Thymus (tissue), 11 donors: Measurements from ENCODE around the gene CETN1. TPM values are rescaled to one million over a fixed set of nuclear protein-coding genes. Genes with fewer than 3 reads are reported as not detected.

Source experiments
- DNase-seq, 9 donors: peaks; one replicate each; pipeline ENCODE4 v3.0.0-alpha.2; 2013; ENCODE audit warnings: low spot score in 9 of 9, low read depth in 6 of 9, missing footprints in 1 of 9
- H3K27ac ChIP-seq, 2 donors: one replicate each; pipeline ENCODE4 v1.5.1; 2013; ENCODE audit warnings: control low read depth in 1 of 2, low read depth in 1 of 2, low read length in 1 of 2, mild to moderate bottlenecking in 1 of 2, moderate library complexity in 1 of 2
- H3K27me3 ChIP-seq, 2 donors: one replicate each; pipeline ENCODE4 v1.5.1; 2013; ENCODE audit warnings: low read length in 1 of 2; ENCODE audit not compliant: control insufficient read depth in 2 of 2, insufficient read depth in 1 of 2
- H3K36me3 ChIP-seq, 2 donors: one replicate each; pipeline ENCODE4 v1.5.1; 2013; ENCODE audit warnings: low read length in 1 of 2, mild to moderate bottlenecking in 1 of 2, moderate library complexity in 1 of 2; ENCODE audit not compliant: control insufficient read depth in 2 of 2, insufficient read depth in 2 of 2
- H3K4me1 ChIP-seq, 2 donors: one replicate each; pipeline ENCODE4 v1.5.1; 2013; ENCODE audit warnings: low read length in 2 of 2; ENCODE audit not compliant: control insufficient read depth in 2 of 2, insufficient read depth in 2 of 2
- H3K4me3 ChIP-seq, 2 donors: one replicate each; pipeline ENCODE4 v1.5.1; 2013; ENCODE audit warnings: low read length in 2 of 2, control low read depth in 1 of 2, mild to moderate bottlenecking in 1 of 2
- H3K9me3 ChIP-seq, 2 donors: one replicate each; pipeline ENCODE4 v1.5.1; 2013; ENCODE audit warnings: low read length in 1 of 2, mild to moderate bottlenecking in 1 of 2; ENCODE audit not compliant: control insufficient read depth in 2 of 2, insufficient read depth in 1 of 2
- WGBS: extraction: QIAGEN DNeasy Blood & Tissue Kit; methylation state at CpG from one replicate; pipeline ENCODE4 v1.1.7; 2013; 5-methylcytosine and 5-hydroxymethylcytosine counted together
- polyA plus RNA-seq: library from polyadenylated mRNA; stranded (reverse); fragments of 200-250 nt; gene quantifications from one replicate; pipeline ENCODE4 v1.2.3, GENCODE V29; 2013
- total RNA-seq: library from RNA; stranded (reverse); fragments of 120-200 nt; gene quantifications from one replicate; pipeline ENCODE4 v1.2.4, GENCODE V29; 2013
- donor health status: healthy.

The CETN1 gene
- total and polyA plus RNA-seq, 2 donors = not detected

DNA sequence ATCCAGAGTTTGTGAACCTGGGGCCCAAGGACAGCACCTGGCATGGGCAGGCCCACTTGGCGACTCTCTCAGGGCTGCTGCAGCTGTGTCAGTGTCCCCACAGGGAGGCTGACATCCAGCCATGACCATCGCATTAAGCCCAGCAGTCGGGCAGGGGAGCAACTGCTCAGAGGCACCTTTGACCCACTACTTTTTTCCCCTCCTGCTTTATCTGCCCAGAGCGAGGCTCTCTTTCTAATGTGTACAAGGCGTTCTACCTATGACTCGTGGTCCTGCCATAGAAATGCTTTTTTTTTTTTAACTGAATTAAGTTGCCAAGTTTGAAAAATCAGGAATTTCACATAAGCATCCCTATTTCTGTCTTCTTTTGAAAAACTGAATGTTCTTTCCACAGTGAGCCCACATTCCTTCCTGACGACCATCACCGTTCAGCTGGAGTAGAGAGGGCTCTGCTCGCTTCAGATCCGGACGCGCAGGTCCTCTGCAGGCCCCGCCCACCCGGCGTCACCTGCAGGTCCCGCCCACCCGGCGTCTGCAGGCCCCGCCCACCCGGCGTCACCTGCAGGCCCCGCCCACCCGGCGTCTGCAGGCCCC lies 16.2 kb downstream of the CETN1 start:
- Histone ChIP-seq H3K4me1 (peaks cover 0 to 5% of the 10 kb centered on the region in 2 donors), H3K4me3 (no peak overlapping the region), H3K36me3 (no peaks in the 10 kb centered on the region), H3K9me3 (peaks cover 0 to 5% of the 10 kb centered on the region in 2 donors), H3K27ac (no peak overlapping the region), H3K27me3 (peaks cover 3 to 14% of the 10 kb centered on the region in 2 donors)
- WGBS = 29% methylated on average over 21 of the region's 24 CpGs
- peak in 7 of 9 donors; percentile 9 to 24 (median 15) for DNase-seq

DNA sequence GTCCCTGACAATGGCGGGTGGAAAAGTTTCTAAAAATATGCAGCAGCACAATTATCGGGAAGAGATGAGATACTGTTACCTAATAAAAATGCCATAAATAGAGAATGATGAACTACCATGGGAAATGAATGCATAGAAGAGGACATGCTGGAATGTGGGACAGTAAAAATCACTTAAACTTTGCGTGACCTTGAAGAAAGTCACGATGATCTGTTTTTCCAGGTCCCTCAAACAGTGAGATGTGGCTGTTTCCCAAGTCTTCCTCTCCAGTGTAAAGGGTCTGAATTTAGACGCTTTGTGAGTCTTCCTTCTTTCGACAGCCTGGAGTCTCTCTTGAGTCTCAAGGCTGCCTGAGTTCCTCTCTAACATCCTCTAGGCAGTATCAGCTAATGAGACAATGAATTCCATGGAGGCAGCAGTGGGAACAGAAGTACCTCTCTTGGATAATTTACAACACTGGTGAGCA lies 18.0 kb downstream of the CETN1 start:
- 78% methylated on average over 6 of the region's 6 CpGs for WGBS
- no peaks in the 10 kb centered on the region for H3K36me3 ChIP-seq
- H3K4me1 ChIP-seq = peaks cover 0 to 5% of the 10 kb centered on the region in 2 donors
- DNase-seq = no peak
- H3K27me3 ChIP-seq = peaks cover 3 to 14% of the 10 kb centered on the region in 2 donors
- no peak overlapping the region for H3K4me3 ChIP-seq
- H3K27ac ChIP-seq = no peak overlapping the region
- H3K9me3 ChIP-seq = peaks cover 0 to 5% of the 10 kb centered on the region in 2 donors

- H3K9me3 ChIP-seq = peaks cover 0 to 5% of the 10 kb centered on the region in 2 donors
- H3K27ac ChIP-seq = no peak overlapping the region
- H3K4me3 ChIP-seq = no peak overlapping the region
- H3K27me3 ChIP-seq = peaks cover 3 to 14% of the 10 kb centered on the region in 2 donors
- 92% methylated on average over 3 of the region's 3 CpGs for WGBS
- no peak for DNase-seq
- no peaks in the 10 kb centered on the region for H3K36me3 ChIP-seq
- peaks cover 0 to 5% of the 10 kb centered on the region in 2 donors for H3K4me1 ChIP-seq
Measured at GRCh38 chr18:600107-600506, 19.9 kb downstream of the CETN1 start.

DNA sequence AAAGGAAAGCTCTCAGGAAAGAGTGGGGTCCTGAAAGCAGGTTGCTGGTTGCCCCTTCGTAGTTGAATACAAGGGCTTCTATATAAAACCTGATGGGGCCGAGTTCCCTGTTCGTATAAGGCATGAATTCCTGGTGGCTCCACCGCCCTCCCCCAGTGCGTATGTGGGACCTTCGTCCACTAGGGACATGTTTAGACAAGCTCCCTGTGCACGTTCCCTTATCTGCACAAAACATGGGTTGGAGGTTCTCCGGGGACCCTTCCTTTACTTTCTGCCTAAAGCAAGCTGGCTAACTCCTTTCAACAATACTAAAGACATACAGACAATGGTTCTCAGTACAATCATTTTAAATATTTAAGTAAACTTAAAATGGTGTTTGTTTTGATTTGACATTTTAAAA lies 24.6 kb downstream of the CETN1 start:
- DNase-seq = no peak
- 91% methylated on average over 8 of the region's 8 CpGs for WGBS
- H3K4me3 ChIP-seq = no peak overlapping the region
- no peak overlapping the region for H3K27ac ChIP-seq
- no peaks in the 10 kb centered on the region for H3K9me3 ChIP-seq
- H3K36me3 ChIP-seq = no peaks in the 10 kb centered on the region
- H3K27me3 ChIP-seq = no peaks in the 10 kb centered on the region
- no peaks in the 10 kb centered on the region for H3K4me1 ChIP-seq

DNA sequence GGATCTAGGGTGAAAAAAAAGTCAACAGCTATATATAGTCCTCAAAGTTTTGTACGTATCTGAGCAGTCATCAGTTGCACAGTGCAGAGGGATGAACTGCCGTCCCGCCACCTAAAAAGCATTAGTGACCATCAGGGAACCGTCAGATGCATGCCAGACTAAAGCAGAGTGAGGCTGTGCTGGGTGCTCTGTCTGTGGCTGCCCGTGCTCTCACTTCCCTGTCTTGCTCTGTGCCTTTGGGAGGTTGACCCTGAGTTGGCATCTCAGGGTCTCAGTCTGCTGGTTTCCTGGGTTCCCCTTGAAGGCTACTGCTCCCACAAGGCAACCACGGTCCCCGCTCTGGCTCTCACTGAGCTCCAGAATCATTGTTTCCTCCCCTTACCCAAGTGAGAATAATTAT lies 27.8 kb downstream of the CETN1 start:
- no peak for DNase-seq
- H3K27me3 ChIP-seq = no peaks in the 10 kb centered on the region
- H3K9me3 ChIP-seq = no peaks in the 10 kb centered on the region
- H3K36me3 ChIP-seq = no peaks in the 10 kb centered on the region
- H3K4me1 ChIP-seq = no peaks in the 10 kb centered on the region
- no peak overlapping the region for H3K27ac ChIP-seq
- 94% methylated on average over 7 of the region's 7 CpGs for WGBS
- H3K4me3 ChIP-seq = no peak overlapping the region

DNA sequence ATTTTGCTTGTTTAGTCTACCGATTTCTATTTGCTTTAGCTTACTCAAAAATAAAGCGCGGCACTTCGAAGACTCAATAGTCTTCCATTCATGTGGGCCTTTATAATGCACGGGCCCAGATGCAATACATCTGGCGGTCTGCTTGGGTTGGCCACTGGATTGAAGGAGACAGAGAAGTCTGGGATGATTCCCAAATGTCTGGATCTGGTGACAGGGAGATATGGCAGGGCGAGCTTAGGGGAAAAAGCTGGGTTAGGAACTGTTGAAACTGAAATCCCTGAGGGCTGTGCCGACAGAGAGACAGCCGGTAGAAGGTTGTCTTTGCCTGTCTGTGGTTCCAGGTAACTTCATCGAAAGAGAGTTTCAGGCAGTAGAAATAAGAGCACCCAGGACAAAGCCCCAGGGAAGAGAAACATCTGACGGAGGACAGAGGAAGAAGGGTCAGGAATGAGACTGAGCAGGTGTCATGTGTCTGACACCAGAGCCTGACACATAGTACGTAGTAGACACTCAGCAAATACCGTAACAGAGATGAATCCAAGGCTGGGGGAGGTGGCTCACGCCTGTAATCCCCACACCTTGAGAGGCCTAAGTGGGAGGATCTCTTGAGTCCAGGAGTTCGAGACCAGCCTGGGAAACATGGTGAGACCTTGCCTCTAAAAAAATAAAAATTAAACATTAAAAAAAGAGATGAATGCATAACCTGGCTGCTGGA lies 30.2 kb downstream of the CETN1 start:
- no peak overlapping the region for H3K4me3 ChIP-seq
- H3K27me3 ChIP-seq = no peaks in the 10 kb centered on the region
- H3K36me3 ChIP-seq = no peaks in the 10 kb centered on the region
- no peaks in the 10 kb centered on the region for H3K9me3 ChIP-seq
- no peak for DNase-seq
- H3K4me1 ChIP-seq = no peaks in the 10 kb centered on the region
- WGBS = 89% methylated on average over 15 of the region's 15 CpGs
- no peak overlapping the region for H3K27ac ChIP-seq

DNA sequence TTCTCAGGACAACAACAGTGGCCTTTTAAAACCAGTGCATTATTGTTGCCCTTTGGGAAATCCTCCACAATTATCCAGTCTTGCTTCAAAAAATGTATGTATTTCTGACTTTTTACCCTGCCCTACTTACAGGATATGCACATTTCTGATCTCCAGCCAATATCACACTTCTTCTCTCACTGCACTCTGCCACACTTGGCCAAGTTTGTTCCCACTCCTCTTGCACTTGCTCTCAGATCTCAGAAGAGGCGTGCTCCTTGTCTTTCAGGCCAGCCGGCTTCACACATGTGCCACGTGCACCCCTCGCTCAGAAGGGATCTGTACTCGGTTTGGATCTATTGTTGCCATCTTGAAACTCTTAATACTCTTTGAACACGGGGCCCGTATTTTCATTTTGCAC lies 32.0 kb downstream of the CETN1 start:
- H3K36me3 ChIP-seq = no peaks in the 10 kb centered on the region
- WGBS = 94% methylated on average over 7 of the region's 7 CpGs
- no peaks in the 10 kb centered on the region for H3K9me3 ChIP-seq
- H3K4me1 ChIP-seq = no peaks in the 10 kb centered on the region
- no peak overlapping the region for H3K27ac ChIP-seq
- H3K27me3 ChIP-seq = no peaks in the 10 kb centered on the region
- DNase-seq = no peak
- no peak overlapping the region for H3K4me3 ChIP-seq

GRCh38 chr18:614193-614592 lies 34.0 kb downstream of the CETN1 start:
- no peak overlapping the region for H3K4me3 ChIP-seq
- H3K4me1 ChIP-seq = no peaks in the 10 kb centered on the region
- H3K27ac ChIP-seq = no peak overlapping the region
- DNase-seq = no peak
- H3K9me3 ChIP-seq = no peaks in the 10 kb centered on the region
- WGBS = 93% methylated on average over 1 of the region's 1 CpG
- H3K27me3 ChIP-seq = no peaks in the 10 kb centered on the region
- no peaks in the 10 kb centered on the region for H3K36me3 ChIP-seq

GRCh38 chr18:615092-615521 lies 34.9 kb downstream of the CETN1 start:
- DNase-seq = no peak
- Histone ChIP-seq H3K36me3 (no peaks in the 10 kb centered on the region), H3K9me3 (no peaks in the 10 kb centered on the region), H3K4me3 (no peak overlapping the region), H3K27ac (no peak overlapping the region), H3K4me1 (no peaks in the 10 kb centered on the region), H3K27me3 (no peaks in the 10 kb centered on the region)
- 80% methylated on average over 5 of the region's 5 CpGs for WGBS
